ENCODE results near the gene IQCN.
A peak's percentile ranks its signal among the peaks of the same experiment; 100 is the strongest.

DNA sequence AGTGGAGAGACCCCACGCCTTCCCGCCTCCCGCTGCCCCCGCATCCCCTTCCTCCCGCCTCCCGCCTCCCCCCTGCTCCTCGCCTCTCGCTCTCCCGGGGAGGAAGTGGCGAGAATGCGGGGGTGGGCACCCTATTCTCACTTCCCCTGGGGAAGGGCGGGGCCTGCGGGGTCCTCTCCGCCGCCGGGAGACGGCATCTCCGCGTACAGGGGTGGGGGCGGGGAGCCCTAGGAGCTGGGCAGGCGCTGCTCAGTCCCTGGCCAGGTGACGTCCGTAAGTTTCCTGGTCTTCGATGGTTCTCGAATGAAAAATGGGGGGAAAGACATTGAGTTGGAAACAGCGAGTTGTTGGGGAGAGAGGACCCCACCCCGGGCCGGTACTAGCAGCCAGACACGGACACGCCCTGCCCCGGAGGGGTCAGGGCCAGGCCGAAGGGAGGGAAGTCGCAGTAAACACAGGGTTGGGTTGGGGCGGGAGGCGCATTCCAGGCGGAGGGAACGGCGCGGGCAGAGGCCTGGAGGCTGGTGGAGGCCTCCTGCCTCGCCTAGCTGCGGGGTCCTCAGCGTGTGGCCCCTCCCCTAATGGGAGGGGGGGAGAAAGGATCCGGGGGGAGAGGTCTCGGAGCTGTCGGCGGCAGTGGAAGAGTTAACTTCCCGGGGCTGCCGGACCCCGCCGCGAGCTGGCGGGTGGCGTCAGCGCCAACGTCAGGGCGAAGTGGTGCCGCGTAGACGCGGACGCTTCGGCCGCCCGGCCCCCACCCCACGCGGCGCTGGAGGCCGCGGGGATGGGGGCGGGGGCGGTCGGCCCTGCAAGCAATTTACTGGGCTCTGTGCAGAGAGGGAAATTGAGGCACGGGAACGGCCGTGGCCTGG lies 17.6 kb upstream of the IQCN start:
- TF ChIP-seq, protein P1, sequence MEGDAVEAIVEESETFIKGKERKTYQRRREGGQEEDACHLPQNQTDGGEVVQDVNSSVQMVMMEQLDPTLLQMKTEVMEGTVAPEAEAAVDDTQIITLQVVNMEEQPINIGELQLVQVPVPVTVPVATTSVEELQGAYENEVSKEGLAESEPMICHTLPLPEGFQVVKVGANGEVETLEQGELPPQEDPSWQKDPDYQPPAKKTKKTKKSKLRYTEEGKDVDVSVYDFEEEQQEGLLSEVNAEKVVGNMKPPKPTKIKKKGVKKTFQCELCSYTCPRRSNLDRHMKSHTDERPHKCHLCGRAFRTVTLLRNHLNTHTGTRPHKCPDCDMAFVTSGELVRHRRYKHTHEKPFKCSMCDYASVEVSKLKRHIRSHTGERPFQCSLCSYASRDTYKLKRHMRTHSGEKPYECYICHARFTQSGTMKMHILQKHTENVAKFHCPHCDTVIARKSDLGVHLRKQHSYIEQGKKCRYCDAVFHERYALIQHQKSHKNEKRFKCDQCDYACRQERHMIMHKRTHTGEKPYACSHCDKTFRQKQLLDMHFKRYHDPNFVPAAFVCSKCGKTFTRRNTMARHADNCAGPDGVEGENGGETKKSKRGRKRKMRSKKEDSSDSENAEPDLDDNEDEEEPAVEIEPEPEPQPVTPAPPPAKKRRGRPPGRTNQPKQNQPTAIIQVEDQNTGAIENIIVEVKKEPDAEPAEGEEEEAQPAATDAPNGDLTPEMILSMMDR (IDR thresholded peaks at IDR 0.05 in 8 of 11, conservative IDR thresholded peaks at IDR 0.05 in 3 of 11): no peak
- TF ChIP-seq POLR2A (IDR thresholded peaks at IDR 0.05): peak; percentile 31 to 75 (median 70)

All from spleen (tissue), 7 donors.